ENCODE results near the gene ALOX15B.
"Not testable (repeated sequence)": the region's sequence is repeated elsewhere in the genome, so short reads cannot be mapped to it uniquely, and the experiment has no call there.

The ALOX15B gene

GRCh38 chr17:8014558-8014850 lies 24.4 kb upstream of the ALOX15B start:
- no peak for DNase-seq

- DNase-seq, result no peak
Measured at GRCh38 chr17:8015236-8015956, 23.5 kb upstream of the ALOX15B start.

- no peak for DNase-seq
Measured at GRCh38 chr17:8015957-8016631, 22.8 kb upstream of the ALOX15B start.

- no peak for DNase-seq
Measured at GRCh38 chr17:8016632-8017424, 22.0 kb upstream of the ALOX15B start.

- DNase-seq, result no peak
Measured at GRCh38 chr17:8018436-8018835, 20.4 kb upstream of the ALOX15B start.

- DNase-seq, result no peak
Measured at GRCh38 chr17:8019166-8019565, 19.7 kb upstream of the ALOX15B start.

GRCh38 chr17:8019665-8020650 lies 18.9 kb upstream of the ALOX15B start:
- DNase-seq, result no peak

- DNase-seq, result no peak
Measured at GRCh38 chr17:8020776-8021564, 17.9 kb upstream of the ALOX15B start.

GRCh38 chr17:8021565-8022359 lies 17.1 kb upstream of the ALOX15B start:
- no peak for DNase-seq

- no peak for DNase-seq
Measured at GRCh38 chr17:8022360-8023003, 16.4 kb upstream of the ALOX15B start.

GRCh38 chr17:8024161-8024560 lies 14.7 kb upstream of the ALOX15B start:
- not testable (repeated sequence) for DNase-seq

GRCh38 chr17:8025176-8025911 lies 13.5 kb upstream of the ALOX15B start:
- no peak for DNase-seq

- no peak for DNase-seq
Measured at GRCh38 chr17:8029121-8029520, 9.7 kb upstream of the ALOX15B start.

- no peak for DNase-seq
Measured at GRCh38 chr17:8031261-8031661, 7.6 kb upstream of the ALOX15B start.

- DNase-seq, result no peak
Measured at GRCh38 chr17:8031950-8032349, 6.9 kb upstream of the ALOX15B start.

GRCh38 chr17:8032442-8032841 lies 6.4 kb upstream of the ALOX15B start:
- no peak for DNase-seq

- DNase-seq, result no peak
Measured at GRCh38 chr17:8039611-8040168, 831 bp downstream of the ALOX15B start.

- peak; percentile 54 for DNase-seq
Measured at GRCh38 chr17:8041249-8041928, 2.5 kb downstream of the ALOX15B start.

GRCh38 chr17:8041979-8042378 lies 3.1 kb downstream of the ALOX15B start:
- DNase-seq, result no peak

All from midbrain (tissue), 1 donor.